Measurements from ENCODE around the gene SIRPB2. TPM values are rescaled to one million over a fixed set of nuclear protein-coding genes. Genes with fewer than 3 reads are reported as not detected.

Gene SIRPB2
- total RNA-seq, 1 donor from 2014 or later = not detected

- Mint-ChIP-seq H3K27ac (no peak overlapping the region), H3K4me1 (peaks cover 38% of the 10 kb centered on the region), H3K4me3 (no peak overlapping the region), H3K9me3 (no peaks in the 10 kb centered on the region), H3K36me3 (ENCODE audit: low read depth) (no peaks in the 10 kb centered on the region), H3K27me3 (peaks cover 1% of the 10 kb centered on the region)
- DNase-seq = no peak
- intact Hi-C loops (cut with micrococcal nuclease) = no loop called here
- POLR2A ChIA-PET = interaction anchor here (0.6 kb wide), 1 partner anchor 1250 kb away, joined by 3 read pairs; no protein-coding TSS in a partner anchor
- no peak for TF ChIP-seq CTCF (IDR thresholded peaks at IDR 0.05)
- ATAC-seq (ENCODE audit: low read depth) = peak; percentile 28
- CTCF ChIA-PET = interaction anchor here (1.4 kb wide), 1 partner anchor 9 kb away, joined by 9 read pairs; no protein-coding TSS in a partner anchor
Measured at GRCh38 chr20:1494436-1494835, 3.2 kb upstream of the SIRPB2 start.

DNA sequence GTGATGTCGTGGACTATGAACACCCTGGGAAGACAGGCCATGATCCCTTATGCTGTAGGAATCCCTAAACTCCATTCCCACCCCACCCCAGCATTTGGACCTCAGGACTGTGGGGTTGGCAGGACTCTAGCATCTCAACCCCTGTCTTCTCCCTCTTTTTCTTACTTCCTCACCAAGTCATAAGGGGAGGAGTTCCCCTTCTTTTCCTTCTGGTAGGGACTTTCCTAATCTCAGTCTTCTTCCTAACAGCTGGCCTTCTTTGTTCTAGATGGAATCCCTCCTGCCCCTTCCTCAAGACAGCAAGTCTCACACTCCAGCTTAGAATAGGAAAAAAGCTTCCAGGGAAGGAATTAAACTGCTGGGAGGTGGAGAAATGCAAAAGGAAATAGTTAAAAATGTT, 2.3 kb upstream of the SIRPB2 start:
- Mint-ChIP-seq H3K36me3 (ENCODE audit: low read depth) (no peaks in the 10 kb centered on the region), H3K9me3 (no peaks in the 10 kb centered on the region), H3K4me3 (no peak overlapping the region), H3K27me3 (peaks cover 1% of the 10 kb centered on the region), H3K27ac (no peak overlapping the region), H3K4me1 (peaks cover 38% of the 10 kb centered on the region)
- intact Hi-C loops (cut with micrococcal nuclease) = no loop called here
- ChIA-PET POLR2A (no interaction called here), CTCF (interaction anchor here (1.4 kb wide), 1 partner anchor 10 kb away, joined by 9 read pairs; no protein-coding TSS in a partner anchor)
- DNase-seq (no peak), ATAC-seq (ENCODE audit: low read depth) (no peak)
- no peak for TF ChIP-seq CTCF (IDR thresholded peaks at IDR 0.05)

DNA sequence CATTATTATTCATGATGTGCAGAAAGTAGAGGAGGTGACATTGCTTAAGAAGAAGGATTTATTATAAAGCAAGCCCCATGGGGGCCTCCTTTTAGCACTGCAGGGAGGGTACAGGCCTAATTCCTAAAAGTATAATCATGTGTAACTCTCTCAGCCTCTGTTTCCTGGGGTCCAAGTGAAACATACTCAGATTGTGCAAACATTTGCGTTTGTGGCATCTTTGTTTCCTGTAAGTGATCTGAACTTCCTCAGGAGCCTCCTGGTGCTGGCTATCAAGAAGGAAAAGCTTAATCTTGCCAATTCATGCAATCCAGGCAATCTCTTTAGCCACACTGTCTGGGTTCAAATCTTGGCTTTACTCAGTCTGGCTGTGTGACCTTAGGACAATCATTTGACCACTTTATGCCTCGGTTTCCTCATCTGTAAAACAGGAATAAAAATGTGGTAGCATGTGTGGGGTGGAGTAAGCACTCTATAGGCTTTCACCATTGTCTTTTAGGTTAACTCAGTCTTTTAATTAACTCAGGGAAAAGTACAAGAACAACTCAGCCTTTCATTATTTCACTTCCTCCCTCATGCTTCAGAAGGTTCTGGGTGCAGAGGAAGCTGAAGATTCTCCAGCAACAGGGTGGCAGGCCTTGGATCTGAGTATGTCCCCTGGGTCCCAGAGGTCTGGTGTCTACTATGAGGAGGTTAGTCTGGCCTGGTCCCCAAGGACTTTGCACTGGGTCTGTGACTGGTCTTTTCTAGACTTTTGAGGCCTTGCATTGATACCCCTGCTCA, 831 bp upstream of the SIRPB2 start:
- intact Hi-C loops (cut with micrococcal nuclease) = no loop called here
- CTCF ChIA-PET = interaction anchor here (1.3 to 1.4 kb wide), 2 partner anchors 12 to 25 kb away, joined by 4 to 9 read pairs; partner anchors contain the start of gene NSFL1C
- H3K9me3 Mint-ChIP-seq = no peaks in the 10 kb centered on the region
- H3K4me1 Mint-ChIP-seq = peaks cover 38% of the 10 kb centered on the region
- DNase-seq (no peak), ATAC-seq (ENCODE audit: low read depth) (peak; percentile 70)
- peaks cover 6% of the 10 kb centered on the region for H3K27me3 Mint-ChIP-seq
- H3K27ac Mint-ChIP-seq = peak overlapping the region; percentile 8
- TF ChIP-seq CTCF (IDR thresholded peaks at IDR 0.05) = no peak
- no peaks in the 10 kb centered on the region for H3K36me3 Mint-ChIP-seq (ENCODE audit: low read depth)
- POLR2A ChIA-PET = no interaction called here
- no peak overlapping the region for H3K4me3 Mint-ChIP-seq

GRCh38 chr20:1490643-1491195, 501 bp downstream of the SIRPB2 start:
- DNase-seq (no peak), ATAC-seq (ENCODE audit: low read depth) (no peak)
- intact Hi-C loops (cut with micrococcal nuclease) = no loop called here
- H3K4me1 Mint-ChIP-seq = peaks cover 38% of the 10 kb centered on the region
- H3K27me3 Mint-ChIP-seq = peaks cover 8% of the 10 kb centered on the region
- ChIA-PET CTCF (interaction anchor here (2.0 kb wide), 1 partner anchor 13 kb away, joined by 9 read pairs; no protein-coding TSS in a partner anchor), POLR2A (no interaction called here)
- H3K27ac Mint-ChIP-seq = no peak overlapping the region
- no peak overlapping the region for H3K4me3 Mint-ChIP-seq
- H3K9me3 Mint-ChIP-seq = no peaks in the 10 kb centered on the region
- H3K36me3 Mint-ChIP-seq (ENCODE audit: low read depth) = no peaks in the 10 kb centered on the region
- TF ChIP-seq CTCF (IDR thresholded peaks at IDR 0.05) = no peak

GRCh38 chr20:1489764-1490436, 1.3 kb downstream of the SIRPB2 start:
- CTCF ChIA-PET = interaction anchor here (2.0 kb wide), 1 partner anchor 14 kb away, joined by 9 read pairs; no protein-coding TSS in a partner anchor
- POLR2A ChIA-PET = no interaction called here

More at GRCh38 chr20:1489764-1490436, 1.3 kb downstream of the SIRPB2 start:
- intact Hi-C loops (cut with micrococcal nuclease) = no loop called here
- DNase-seq (no peak), ATAC-seq (ENCODE audit: low read depth) (no peak)
- no peaks in the 10 kb centered on the region for H3K36me3 Mint-ChIP-seq (ENCODE audit: low read depth)
- peaks cover 33% of the 10 kb centered on the region for H3K4me1 Mint-ChIP-seq
- H3K27ac Mint-ChIP-seq = no peak overlapping the region
- TF ChIP-seq CTCF (IDR thresholded peaks at IDR 0.05) = no peak
- no peak overlapping the region for H3K4me3 Mint-ChIP-seq
- H3K9me3 Mint-ChIP-seq = no peaks in the 10 kb centered on the region
- H3K27me3 Mint-ChIP-seq = peaks cover 8% of the 10 kb centered on the region

All from activated B cell treated with CpG ODN at 0.5 μM for 24 hours (primary cell).